ENCODE measurements around the gene NIT2. TPM values are rescaled to one million over a fixed set of nuclear protein-coding genes. Genes with fewer than 3 reads are reported as not detected.
"Not testable (repeated sequence)": the region's sequence is repeated elsewhere in the genome, so short reads cannot be mapped to it uniquely, and the experiment has no call there.

The NIT2 gene
- polyA plus RNA-seq, 3 donors: 107 to 135 (median 131) TPM

- not testable (repeated sequence) for DNase-seq (ENCODE audit: low read depth in 3 of 3, low spot score in 2 of 3)
These were observed 1.7 kb downstream of the NIT2 start for GRCh38 chr3:100336229-100336628.

- DNase-seq (ENCODE audit: low read depth in 3 of 3, low spot score in 2 of 3): no peak
These were observed 4.4 kb downstream of the NIT2 start for GRCh38 chr3:100338911-100339310.

- DNase-seq (ENCODE audit: low read depth in 3 of 3, low spot score in 2 of 3): no peak
These were observed 5.2 kb downstream of the NIT2 start for GRCh38 chr3:100339786-100340185.

GRCh38 chr3:100340527-100340926, 6.0 kb downstream of the NIT2 start:
- DNase-seq (ENCODE audit: low read depth in 3 of 3, low spot score in 2 of 3): no peak

GRCh38 chr3:100348727-100349126, 14.2 kb downstream of the NIT2 start:
- DNase-seq (ENCODE audit: low read depth in 3 of 3, low spot score in 2 of 3): no peak

GRCh38 chr3:100351770-100352169, 17.2 kb downstream of the NIT2 start:
- not testable (repeated sequence) for DNase-seq (ENCODE audit: low read depth in 3 of 3, low spot score in 2 of 3)

- no peak for DNase-seq (ENCODE audit: low read depth in 3 of 3, low spot score in 2 of 3)
These were observed 18.0 kb downstream of the NIT2 start for GRCh38 chr3:100352296-100353231.

- no peak for DNase-seq (ENCODE audit: low read depth in 3 of 3, low spot score in 2 of 3)
These were observed 20.3 kb downstream of the NIT2 start for GRCh38 chr3:100354850-100355249.

GRCh38 chr3:100358413-100358812, 23.9 kb downstream of the NIT2 start:
- DNase-seq (ENCODE audit: low read depth in 3 of 3, low spot score in 2 of 3): no peak

- DNase-seq (ENCODE audit: low read depth in 3 of 3, low spot score in 2 of 3): no peak
These were observed 24.5 kb downstream of the NIT2 start for GRCh38 chr3:100359035-100359434.

GRCh38 chr3:100360757-100361496, 26.4 kb downstream of the NIT2 start:
- no peak for DNase-seq (ENCODE audit: low read depth in 3 of 3, low spot score in 2 of 3)

- no peak for DNase-seq (ENCODE audit: low read depth in 3 of 3, low spot score in 2 of 3)
These were observed 27.3 kb downstream of the NIT2 start for GRCh38 chr3:100361897-100362296.

GRCh38 chr3:100364421-100364820, 29.9 kb downstream of the NIT2 start:
- DNase-seq (ENCODE audit: low read depth in 3 of 3, low spot score in 2 of 3): no peak

GRCh38 chr3:100366424-100366823, 31.9 kb downstream of the NIT2 start:
- DNase-seq (ENCODE audit: low read depth in 3 of 3, low spot score in 2 of 3): no peak

GRCh38 chr3:100368441-100368840, 33.9 kb downstream of the NIT2 start:
- no peak for DNase-seq (ENCODE audit: low read depth in 3 of 3, low spot score in 2 of 3)

GRCh38 chr3:100370756-100371155, 36.2 kb downstream of the NIT2 start:
- DNase-seq (ENCODE audit: low read depth in 3 of 3, low spot score in 2 of 3): no peak

GRCh38 chr3:100374521-100374920, 40.0 kb downstream of the NIT2 start:
- DNase-seq (ENCODE audit: low read depth in 3 of 3, low spot score in 2 of 3): no peak

GRCh38 chr3:100376301-100376700, 41.7 kb downstream of the NIT2 start:
- DNase-seq (ENCODE audit: low read depth in 3 of 3, low spot score in 2 of 3): no peak

GRCh38 chr3:100384733-100385525, 50.4 kb downstream of the NIT2 start:
- DNase-seq (ENCODE audit: low read depth in 3 of 3, low spot score in 2 of 3): no peak

GRCh38 chr3:100386437-100387074, 52.0 kb downstream of the NIT2 start:
- DNase-seq (ENCODE audit: low read depth in 3 of 3, low spot score in 2 of 3): no peak
